ENCODE results near the gene BOD1. TPM values are rescaled to one million over a fixed set of nuclear protein-coding genes. Genes with fewer than 3 reads are reported as not detected.

BOD1 gene
- total RNA-seq, 1 donor from 2014 or later: 34.1 TPM

GRCh38 chr5:173597304-173597703 lies 19.1 kb downstream of the BOD1 start:
- DNase-seq (ENCODE audit: extremely low spot score in 2 of 2): no peak
- TF ChIP-seq POLR2AphosphoS5 (IDR thresholded peaks at IDR 0.05; ENCODE audit: insufficient read depth in 1 of 2, low read depth in 1 of 2) (no peak), CTCF (IDR thresholded peaks at IDR 0.05) (no peak), POLR2A (IDR thresholded peaks at IDR 0.05) (no peak)
- peaks cover 0 to 2% of the 10 kb centered on the region in 2 donors for H3K36me3 ChIP-seq
- no peaks in the 10 kb centered on the region for H3K27me3 ChIP-seq
- intact Hi-C loops (cut with DNase I): no loop called here
- no peak overlapping the region for H3K4me3 ChIP-seq
- H3K27ac ChIP-seq: no peak overlapping the region
- no peaks in the 10 kb centered on the region for H3K4me1 ChIP-seq
- H3K9me3 ChIP-seq: peaks cover 3% of the 10 kb centered on the region

- Histone ChIP-seq H3K4me3 (no peak overlapping the region), H3K4me1 (no peaks in the 10 kb centered on the region), H3K27ac (no peak overlapping the region), H3K27me3 (no peaks in the 10 kb centered on the region), H3K9me3 (peaks cover 6% of the 10 kb centered on the region), H3K36me3 (peaks cover 0 to 4% of the 10 kb centered on the region in 2 donors)
- no peak for DNase-seq (ENCODE audit: extremely low spot score in 2 of 2)
- intact Hi-C loops (cut with DNase I): no loop called here
- TF ChIP-seq POLR2AphosphoS5 (IDR thresholded peaks at IDR 0.05; ENCODE audit: insufficient read depth in 1 of 2, low read depth in 1 of 2) (no peak), POLR2A (IDR thresholded peaks at IDR 0.05) (no peak), CTCF (IDR thresholded peaks at IDR 0.05) (no peak)
Observed at GRCh38 chr5:173595841-173596240, 20.6 kb downstream of the BOD1 start.

GRCh38 chr5:173594061-173594460 lies 22.4 kb downstream of the BOD1 start:
- Histone ChIP-seq H3K9me3 (peaks cover 6% of the 10 kb centered on the region), H3K36me3 (peaks cover 0 to 4% of the 10 kb centered on the region in 2 donors), H3K27ac (no peak overlapping the region), H3K4me1 (peaks cover 15% of the 10 kb centered on the region), H3K27me3 (no peaks in the 10 kb centered on the region), H3K4me3 (no peak overlapping the region)
- TF ChIP-seq CTCF (IDR thresholded peaks at IDR 0.05) (no peak), POLR2AphosphoS5 (IDR thresholded peaks at IDR 0.05; ENCODE audit: insufficient read depth in 1 of 2, low read depth in 1 of 2) (no peak)
- intact Hi-C loops (cut with DNase I): no loop called here
- no peak for DNase-seq (ENCODE audit: extremely low spot score in 2 of 2)

- Histone ChIP-seq H3K4me1 (peaks cover 15% of the 10 kb centered on the region), H3K27me3 (no peaks in the 10 kb centered on the region), H3K36me3 (peaks cover 0 to 4% of the 10 kb centered on the region in 2 donors), H3K27ac (no peak overlapping the region), H3K4me3 (no peak overlapping the region), H3K9me3 (peaks cover 6% of the 10 kb centered on the region)
- intact Hi-C loops (cut with DNase I): no loop called here
- DNase-seq (ENCODE audit: extremely low spot score in 2 of 2): no peak
- TF ChIP-seq POLR2AphosphoS5 (IDR thresholded peaks at IDR 0.05; ENCODE audit: insufficient read depth in 1 of 2, low read depth in 1 of 2) (no peak), POLR2A (IDR thresholded peaks at IDR 0.05) (no peak), CTCF (IDR thresholded peaks at IDR 0.05) (no peak)
Observed at GRCh38 chr5:173592050-173592669, 24.3 kb downstream of the BOD1 start.

- intact Hi-C loops (cut with DNase I): no loop called here
- TF ChIP-seq CTCF (IDR thresholded peaks at IDR 0.05) (no peak), POLR2A (IDR thresholded peaks at IDR 0.05) (no peak), POLR2AphosphoS5 (IDR thresholded peaks at IDR 0.05; ENCODE audit: insufficient read depth in 1 of 2, low read depth in 1 of 2) (peak in 1 of 2 donors; percentile 61)
- peaks cover 0 to 4% of the 10 kb centered on the region in 2 donors for H3K36me3 ChIP-seq
- H3K27me3 ChIP-seq: no peaks in the 10 kb centered on the region
- H3K27ac ChIP-seq: peak overlapping the region; percentile 68
- H3K4me1 ChIP-seq: peaks cover 15% of the 10 kb centered on the region
- peaks cover 6% of the 10 kb centered on the region for H3K9me3 ChIP-seq
- peak overlapping the region in 1 of 2 donors; percentile 20 for H3K4me3 ChIP-seq
- no peak for DNase-seq (ENCODE audit: extremely low spot score in 2 of 2)
Observed at GRCh38 chr5:173591056-173591514, 25.4 kb downstream of the BOD1 start.

Data from vagina (tissue), 2 donors.